Fibroblast of skin of right quadriceps (primary cell): ENCODE results near the gene AZU1.
A peak's percentile ranks its signal among the peaks of the same experiment; 100 is the strongest.

ENCODE experiments used
- DNase-seq: peaks from one replicate; pipeline ENCODE4 v3.0.0-alpha.2; 2013

AZU1 gene

DNA sequence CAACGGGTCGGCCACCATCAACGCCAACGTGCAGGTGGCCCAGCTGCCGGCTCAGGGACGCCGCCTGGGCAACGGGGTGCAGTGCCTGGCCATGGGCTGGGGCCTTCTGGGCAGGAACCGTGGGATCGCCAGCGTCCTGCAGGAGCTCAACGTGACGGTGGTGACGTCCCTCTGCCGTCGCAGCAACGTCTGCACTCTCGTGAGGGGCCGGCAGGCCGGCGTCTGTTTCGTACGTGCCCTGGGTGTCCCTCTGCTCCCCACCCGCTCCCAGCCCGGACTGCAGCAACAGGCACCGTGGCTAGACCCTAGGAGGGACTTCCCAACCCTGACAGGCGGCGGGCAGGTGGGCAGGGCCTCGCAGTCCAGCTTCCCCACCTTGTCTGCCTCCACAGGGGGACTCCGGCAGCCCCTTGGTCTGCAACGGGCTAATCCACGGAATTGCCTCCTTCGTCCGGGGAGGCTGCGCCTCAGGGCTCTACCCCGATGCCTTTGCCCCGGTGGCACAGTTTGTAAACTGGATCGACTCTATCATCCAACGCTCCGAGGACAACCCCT is 28.0 kb downstream of the AZU1 start:
- DNase-seq, result no peak

DNA sequence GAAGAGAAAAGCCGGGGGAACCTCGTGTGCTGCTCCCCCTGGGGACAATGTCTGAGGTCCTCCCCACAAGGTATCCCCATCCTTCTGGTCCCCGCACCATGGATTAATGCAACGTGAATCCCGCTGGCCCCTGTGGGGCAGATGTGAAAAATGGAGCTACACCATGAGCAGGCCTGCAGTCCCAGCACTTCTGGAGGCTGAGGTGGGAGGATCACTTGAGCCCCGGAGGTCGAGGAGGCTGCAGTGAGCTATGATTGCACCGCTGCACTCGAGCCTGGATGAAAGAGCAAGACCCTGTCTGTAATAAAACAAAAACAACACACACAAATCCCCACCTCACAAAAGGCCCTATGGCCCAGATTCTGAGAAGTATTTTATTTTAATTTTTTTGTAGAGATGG is 30.6 kb downstream of the AZU1 start:
- no peak for DNase-seq

DNA sequence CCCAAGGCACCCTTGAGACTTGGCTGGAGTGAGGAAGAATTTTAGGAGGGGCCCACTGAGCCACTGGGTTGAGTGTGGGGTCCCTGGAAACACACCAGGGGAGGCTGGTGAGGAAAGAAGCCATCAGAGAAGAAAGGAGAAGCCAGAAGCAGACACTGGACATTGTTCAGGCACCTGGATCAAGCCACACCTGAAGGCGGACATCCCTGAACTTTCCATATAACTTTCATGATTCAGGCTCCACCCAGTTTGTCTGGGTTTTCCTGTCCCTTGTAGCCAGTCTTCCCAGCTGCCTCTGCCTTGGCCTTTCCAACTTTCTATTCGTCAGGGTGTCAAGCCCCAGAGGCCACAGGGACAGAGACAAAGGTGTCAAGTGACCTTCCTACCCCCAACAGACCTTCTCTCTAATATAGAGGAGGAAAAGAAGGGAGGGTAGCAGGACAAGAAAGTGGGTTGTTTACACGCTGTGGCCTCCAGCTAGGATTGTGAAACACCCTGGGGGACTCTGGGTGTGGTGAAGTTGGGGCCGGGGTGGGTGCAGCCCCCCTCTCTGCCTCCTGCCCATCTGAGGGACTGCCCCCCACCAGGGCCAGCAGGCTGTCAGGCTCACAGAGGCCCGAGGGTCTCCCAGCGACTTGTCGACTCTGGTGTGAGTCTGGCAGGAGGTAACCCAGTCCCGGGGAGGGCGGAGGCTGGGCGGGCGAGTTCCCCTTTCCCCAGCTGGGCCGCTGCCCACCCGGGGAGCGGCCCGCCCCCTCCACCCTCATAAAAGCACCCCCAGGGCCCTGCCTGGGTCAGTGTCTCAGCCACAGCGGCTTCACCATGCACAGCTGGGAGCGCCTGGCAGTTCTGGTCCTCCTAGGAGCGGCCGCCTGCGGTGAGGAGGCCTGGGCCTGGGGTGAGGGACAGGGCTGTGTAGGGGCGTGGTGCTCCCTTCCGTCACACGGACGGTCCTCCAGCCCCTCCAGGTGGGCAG is 31.5 kb downstream of the AZU1 start, which contains the start of gene CFD:
TSS of gene CFD (plus strand) at position 797 of the 976 bp plus-strand sequence. CDS start at position 823, 26 bp downstream.
- DNase-seq, result no peak

DNA sequence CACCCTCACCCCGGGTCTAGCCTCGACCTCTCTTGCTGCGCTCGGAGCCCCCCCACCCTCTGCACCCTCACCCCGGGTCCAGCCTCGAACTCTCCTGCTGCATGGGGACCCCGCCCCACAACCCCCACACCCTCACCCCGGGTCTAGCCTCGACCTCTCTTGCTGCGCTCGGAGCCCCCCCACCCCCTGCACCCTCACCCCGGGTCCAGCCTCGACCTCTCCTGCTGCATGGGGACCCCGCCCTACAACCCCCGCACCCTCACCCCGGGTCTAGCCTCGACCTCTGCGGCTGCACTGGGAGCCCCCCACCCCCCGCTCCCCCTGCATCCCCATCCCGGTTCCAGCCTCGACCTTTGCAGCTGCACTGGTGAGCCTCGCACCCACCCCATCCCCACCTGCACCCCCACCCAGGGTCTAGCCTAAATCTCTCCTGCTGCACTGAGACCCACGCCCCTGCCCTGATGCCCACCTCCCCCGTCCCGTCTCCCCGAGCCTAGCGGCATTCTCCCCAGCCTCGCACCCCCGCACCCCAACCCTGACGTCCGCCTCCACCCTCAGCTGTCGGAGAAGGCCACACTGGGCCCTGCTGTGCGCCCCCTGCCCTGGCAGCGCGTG is 33.6 kb downstream of the AZU1 start:
- no peak for DNase-seq

DNA sequence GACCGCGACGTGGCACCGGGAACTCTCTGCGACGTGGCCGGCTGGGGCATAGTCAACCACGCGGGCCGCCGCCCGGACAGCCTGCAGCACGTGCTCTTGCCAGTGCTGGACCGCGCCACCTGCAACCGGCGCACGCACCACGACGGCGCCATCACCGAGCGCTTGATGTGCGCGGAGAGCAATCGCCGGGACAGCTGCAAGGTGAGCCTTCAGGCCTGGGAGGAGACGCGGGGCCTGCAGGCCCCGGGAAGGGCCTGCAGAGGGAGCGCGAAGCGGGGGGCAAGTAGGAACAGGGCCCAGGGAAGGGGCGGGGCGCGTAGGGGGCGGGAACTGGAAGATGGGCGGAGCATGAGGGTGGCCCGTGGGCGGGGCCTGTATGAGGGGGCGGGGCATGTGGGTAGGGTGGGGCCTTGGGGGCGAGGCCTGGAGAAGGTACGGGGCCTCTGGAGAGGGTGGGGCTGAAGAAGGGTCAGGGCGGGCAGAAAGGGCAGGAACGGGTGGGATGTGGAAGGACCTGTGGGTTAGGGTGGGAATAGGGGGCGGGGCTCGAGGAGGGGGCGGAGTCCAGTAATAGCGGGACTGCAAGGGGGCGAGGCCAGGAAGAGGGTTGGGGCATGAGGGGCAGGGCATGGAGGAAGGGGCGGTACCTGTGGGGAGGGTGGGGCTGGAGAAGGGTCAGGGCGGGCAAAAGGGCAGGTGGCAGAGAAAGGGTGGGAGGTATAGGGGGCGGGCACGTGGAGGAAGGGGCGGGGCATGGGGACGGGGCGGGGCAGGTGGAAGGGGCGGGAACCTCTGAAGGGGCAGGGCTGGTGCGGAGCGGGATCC is 34.3 kb downstream of the AZU1 start:
- DNase-seq, result no peak

DNA sequence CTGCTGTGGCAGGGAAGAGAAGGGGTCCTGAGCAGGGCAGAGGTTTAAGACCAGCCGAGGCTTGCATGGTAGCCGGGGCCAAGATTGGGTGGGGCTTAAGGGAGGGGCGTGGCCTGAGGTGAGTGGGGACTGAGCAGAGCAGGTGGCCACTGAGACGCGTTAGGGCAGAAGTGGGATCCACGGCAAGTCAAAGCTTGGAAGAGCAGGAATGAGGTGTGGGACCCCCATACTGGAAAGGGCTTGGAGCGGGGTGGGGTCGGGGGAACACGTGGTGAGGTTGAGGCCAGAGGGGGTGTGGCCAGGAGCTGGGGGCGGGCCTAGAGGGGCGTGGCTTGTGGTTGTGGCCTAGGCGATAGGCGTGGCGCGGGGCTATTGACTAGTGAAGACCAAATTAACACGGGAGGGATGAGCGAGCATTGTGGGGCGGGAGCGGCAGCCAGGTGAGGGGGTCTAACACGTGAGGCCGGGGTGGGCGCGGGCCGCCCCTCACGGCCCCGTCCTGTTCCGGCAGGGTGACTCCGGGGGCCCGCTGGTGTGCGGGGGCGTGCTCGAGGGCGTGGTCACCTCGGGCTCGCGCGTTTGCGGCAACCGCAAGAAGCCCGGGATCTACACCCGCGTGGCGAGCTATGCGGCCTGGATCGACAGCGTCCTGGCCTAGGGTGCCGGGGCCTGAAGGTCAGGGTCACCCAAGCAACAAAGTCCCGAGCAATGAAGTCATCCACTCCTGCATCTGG is 35.1 kb downstream of the AZU1 start:
- peak; percentile 41 for DNase-seq

DNA sequence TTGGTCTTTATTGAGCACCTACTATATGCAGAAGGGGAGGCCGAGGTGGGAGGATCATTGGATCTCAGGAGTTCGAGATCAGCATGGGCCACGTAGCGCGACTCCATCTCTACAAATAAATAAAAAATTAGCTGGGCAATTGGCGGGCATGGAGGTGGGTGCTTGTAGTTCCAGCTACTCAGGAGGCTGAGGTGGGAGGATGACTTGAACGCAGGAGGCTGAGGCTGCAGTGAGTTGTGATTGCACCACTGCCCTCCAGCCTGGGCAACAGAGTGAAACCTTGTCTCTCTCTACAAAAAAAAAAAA is 35.6 kb downstream of the AZU1 start:
- no peak for DNase-seq

DNA sequence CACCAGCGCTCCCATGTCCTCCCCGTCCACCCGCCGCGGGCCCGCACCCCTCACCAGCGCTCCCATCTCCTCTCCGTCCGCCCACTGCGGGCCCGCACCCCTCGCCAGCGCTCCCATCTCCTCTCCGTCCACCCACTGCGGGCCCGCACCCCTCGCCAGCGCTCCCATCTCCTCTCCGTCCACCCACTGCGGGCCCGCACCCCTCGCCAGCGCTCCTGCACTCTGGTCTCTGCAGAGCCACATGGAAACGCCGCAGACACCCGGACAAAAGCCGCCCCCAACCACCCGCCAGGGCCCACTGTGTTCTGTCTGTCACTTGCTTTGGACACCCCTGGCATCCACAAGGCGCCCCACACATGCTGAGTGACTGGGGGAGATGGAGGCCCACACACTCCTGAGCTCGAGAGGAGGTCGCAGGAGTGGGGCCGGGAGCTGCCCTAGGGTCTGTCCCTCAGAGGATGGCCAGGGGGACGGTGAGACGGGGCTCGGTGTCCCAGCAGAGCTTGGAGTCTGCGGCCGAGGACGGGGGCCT is 39.2 kb downstream of the AZU1 start:
- DNase-seq, result no peak

DNA sequence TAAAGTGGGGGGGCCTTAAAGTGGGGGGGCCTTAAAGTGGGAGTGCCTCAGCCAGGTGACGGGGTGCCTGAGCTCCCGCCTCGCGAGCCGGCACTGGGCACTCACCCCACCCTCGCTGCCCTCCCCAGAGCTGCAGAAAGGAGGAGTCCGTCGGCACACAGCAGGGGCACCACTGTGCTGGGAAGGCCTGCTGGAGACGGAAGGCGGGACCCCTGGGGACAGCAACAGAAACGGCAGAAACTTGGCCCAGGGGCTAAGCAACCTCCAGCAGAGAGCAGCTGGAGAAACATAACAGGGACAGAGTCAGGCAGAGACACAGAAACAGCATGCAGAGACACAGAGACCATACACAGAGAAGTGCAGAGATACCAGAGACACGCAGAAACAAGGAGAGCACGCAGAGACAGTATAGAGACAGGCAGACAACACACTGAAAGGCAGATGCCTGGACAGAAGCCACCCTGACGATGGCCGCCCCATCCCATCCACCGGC is 39.7 kb downstream of the AZU1 start:
- no peak for DNase-seq

DNA sequence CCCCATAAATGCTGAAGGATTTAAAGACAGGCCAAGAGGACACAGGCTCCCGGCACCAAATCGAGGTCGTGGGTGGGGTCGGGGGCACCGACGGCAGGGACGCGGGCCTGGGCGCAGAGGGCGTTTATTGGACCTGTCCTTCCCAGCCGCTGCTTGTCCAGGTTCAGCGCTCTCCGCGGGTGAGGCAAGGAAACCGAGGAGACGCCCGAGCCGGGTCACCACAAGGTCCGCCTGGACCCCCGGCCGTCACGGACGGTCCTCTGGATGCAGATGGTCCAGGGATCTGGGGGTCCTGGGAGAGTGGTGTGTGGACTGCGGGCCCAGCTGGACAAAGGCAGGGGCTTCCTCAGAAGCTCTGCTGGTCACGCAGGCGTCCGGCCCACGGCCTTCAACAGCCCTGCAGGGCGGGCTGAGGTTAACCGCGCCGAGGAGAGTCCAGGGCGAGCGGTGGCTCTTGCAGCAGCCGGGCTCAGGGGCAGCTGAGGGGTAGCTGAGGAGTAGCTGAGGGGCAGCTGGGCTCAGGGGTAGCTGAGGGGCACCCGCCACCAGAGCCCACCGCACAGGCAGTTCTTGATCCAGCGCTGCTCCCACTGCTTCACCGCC is 40.3 kb downstream of the AZU1 start:
- DNase-seq, result no peak

DNA sequence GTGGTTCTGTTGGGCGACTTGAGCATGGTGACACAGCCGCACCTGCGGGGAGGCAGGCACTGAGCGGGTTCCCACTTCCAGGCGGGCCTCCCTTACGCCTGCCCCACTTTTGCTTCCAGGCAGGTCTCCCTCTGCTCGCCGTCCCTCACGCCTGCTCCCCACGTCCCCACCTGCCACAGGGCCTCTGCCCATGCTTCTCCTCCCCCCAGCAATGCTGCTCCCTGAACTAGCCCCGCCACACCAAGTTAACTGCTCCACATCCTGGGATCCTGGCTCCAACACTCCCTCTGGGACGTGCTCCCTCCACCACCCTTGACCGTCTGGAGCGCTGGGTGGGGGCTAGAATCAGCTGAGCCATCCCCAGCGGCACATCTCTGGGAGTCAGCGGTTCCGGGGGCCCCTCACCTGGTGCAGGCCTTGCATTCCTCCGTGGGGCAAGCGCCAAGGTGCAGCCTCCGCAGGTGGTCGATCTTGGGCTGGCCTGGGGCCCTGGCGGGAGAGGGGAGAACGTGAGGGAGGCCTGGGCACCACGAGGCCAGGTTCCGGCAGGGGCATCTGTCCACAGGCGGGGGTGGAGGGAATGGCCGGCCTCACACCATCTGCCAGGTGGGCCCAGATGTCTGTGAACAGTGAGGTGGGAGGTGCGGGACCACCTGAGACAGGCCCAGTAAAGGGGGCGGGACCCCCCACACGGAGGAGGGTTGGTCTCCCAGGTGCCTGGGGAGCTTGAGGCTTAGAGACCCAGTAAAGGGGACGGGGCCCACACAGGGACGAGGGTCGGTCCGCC is 41.0 kb downstream of the AZU1 start:
- no peak for DNase-seq

DNA sequence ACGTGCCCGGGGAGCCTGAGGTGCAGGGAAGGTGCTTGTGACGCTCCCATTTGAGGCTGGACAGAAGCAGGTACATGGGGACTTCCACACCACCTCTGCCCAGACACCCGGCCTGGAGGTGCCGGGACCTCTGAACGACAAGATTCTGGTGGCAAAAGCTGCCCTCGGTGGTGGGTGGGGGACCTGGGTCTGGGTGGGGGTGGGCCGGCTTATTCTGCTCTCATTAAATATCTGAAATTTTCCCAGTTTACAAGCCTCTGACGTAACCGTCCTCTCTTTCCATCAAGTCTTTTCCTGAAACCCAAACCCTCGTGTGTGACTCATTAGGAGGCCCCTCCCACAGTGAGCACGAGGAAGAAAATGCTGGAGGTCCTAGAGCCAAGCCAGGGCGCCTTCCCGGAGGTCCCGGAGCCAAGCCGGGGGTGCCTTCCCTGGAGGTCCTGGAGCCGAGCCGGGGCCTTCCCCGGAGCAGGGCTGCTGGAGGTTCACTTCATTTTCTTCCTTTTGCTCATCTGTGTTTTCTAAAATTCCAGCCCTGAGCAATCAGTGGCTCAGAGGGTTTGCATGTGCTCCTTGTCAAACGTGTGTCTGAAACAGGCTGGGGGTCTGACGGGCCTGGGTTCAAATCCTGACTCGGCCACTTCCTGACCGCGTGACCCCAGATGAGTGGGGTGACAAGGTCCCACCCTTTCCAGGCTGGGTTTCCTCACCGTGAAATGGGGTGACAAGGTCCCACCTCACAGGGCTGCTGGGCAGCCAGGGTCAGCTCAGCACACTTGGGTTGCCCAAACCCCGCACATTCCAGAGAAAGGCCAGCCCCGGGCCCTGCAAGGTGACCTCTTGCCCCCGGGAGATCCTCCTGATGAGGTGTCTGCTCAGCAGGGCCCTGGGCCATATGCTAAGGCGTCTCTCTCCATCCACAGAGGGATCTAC is 41.9 kb downstream of the AZU1 start:
- DNase-seq, result peak; percentile 96

DNA sequence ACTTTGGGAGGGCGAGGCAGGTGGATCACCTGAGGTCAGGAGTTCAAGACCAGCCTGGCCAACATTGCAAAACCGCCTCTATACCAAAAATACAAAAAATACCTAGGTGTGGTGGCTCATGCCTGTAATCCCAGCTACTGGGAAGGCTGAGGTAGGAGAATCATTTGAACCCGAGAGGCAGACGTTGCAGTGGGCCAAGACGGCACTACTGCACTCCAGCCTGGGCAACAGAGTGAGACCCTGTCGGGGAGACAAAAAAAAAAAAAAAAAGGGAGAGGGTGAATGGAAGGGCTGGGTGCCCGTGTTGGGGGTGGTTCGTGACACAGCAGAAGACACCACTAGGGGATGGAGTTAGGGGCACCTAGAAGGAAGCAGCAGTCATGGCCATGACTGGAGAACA is 42.7 kb downstream of the AZU1 start:
- DNase-seq, result no peak

DNA sequence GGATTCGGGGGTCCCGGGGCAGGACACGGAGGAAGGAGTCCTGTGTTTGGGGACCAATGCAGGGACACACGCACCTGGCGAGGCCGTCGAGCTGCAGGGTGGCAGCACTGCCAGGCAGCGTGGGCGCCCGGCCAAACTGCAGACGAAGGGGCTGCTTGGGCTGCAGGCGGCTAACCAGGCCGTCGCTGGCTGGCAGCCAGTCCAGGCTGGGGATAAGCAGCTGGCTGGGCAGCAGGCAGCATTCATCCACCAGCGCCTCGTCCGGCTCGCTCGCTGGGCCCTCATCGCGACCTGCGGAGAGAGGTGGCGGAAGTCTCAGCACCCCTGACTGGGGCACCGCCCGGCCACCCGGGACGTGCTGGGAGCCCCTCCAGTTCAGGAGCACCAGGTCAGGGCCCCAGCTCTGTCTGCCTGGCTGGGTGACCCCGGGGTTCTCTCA is 43.3 kb downstream of the AZU1 start:
- DNase-seq, result no peak

DNA sequence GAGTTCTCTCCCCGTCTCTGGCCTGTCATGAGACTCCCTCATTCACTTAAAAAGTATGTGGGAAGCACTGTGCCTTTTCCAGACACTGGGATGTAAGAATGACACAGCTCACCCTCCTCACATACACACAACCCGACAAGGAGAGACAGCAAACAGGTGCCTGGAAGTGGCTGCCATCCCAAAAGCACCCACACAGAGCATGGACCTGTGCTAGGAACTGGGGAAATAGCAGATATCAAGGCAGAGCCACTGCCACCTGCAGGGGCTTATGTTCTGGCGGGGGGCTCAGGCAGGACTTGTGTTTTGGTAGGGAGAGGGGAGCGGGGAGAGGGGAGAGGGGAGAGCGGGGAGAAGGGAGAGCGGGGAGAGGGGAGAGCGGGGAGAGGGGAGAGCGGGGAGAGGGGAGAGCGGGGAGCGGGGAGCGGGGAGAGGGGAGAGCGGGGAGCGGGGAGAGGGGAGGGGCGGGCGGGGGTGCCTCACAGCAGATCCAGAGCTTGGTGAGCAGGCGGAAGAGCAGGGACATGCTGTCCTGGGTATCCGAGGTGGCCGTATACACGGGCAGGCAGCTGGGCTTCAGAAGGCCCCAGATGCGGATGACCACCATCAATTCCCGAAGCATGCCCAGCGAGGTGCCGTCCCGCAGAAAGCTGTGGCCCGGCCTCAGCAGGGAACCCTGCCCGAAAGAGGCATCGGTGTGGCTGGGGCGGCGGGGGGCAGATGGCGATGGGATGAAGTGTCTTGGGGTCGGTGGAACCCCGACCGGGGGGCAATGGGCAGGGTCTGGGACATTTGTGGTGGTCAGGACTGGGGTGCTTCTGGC is 44.0 kb downstream of the AZU1 start:
- DNase-seq, result no peak

DNA sequence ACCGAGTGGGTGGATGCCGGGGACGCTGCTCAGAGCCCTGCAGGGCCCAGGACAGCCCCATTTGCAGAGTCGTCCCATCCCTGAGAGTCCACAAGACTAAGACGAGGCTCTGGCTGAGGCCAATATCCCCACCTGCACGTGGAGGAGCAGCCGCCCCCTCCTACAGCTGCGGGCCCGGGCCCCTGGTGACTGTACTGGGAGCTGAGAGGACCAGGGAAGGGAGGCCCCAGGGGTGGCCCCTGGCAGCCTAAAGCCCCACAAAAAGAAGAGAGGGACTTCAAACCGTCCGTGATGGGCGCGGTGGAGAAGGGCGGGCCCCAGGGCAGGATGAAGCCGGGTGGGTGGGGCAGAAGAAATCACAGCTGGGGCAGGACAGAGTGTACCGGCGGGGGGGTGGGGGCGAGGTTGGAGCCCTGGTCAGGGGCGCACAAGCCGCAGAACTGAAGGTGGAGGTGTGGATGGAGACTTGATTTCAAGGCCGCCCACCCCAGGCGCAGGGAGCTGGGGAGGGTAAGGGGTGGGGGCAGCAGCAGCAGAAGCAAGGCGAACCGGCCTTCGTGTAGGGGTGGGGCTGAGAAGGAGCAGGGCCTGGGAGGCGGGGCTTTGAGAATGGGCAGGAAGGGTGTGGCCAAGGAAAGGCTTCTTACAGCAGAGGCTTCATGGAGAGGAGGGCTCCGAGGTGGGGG is 44.8 kb downstream of the AZU1 start:
- peak; percentile 75 for DNase-seq

DNA sequence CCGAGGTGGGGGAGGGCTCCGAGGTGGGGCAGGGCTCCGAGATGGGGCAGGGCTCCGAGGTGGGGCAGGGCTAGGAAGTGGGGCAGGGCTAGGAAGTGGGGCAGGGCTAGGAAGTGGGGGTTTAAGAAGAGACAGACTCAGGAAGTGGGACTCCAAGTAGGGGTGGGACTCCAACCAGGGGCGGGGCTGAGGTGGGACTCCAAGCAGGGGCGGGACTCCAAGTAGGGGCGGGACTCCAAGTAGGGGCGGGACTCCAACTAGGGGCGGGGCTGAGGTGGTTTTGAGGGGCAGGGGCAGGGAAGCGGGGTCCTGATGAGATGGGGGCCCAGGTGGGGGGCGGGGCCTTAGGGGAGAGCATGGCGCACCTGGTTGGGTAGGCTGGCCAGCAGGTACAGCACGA is 45.4 kb downstream of the AZU1 start:
- DNase-seq, result peak; percentile 67

DNA sequence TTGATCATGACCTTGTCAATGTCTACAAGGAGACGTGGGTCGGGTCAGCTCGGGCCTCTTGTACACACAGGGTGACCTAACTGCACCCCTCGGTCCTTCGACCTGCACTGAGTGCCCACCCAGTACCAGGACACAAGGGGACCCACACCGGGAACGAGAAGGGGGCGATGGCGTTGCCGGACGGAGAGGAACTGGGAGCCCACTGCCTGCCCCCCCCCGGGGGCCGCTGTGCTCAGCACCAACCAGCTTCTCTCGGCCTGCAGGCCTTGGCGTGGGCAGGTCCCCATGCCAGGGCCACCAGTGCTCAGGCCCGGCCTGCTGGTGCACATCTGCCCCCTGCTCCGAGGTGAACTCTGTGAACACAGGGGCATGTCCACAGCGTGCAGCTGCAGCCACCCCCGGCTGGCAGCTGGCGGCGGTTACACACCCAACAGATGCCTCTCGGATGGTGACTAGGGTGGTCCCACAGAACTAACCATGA is 46.0 kb downstream of the AZU1 start:
- DNase-seq, result no peak
